HEK293 (cell line): ENCODE results near the gene KCNIP2.
A peak's percentile ranks its signal among the peaks of the same experiment; 100 is the strongest.

Source experiments
- BCL11A ChIP-seq: fragments of 450-650 bp; formaldehyde crosslinking; IDR thresholded peaks from 2 replicates; pipeline ENCODE4 v1.5.1; 2016; ENCODE audit warnings: low read depth, missing biosample characterization, missing genetic modification characterization
- GLI4 ChIP-seq: fragments of 450-650 bp; formaldehyde crosslinking; IDR thresholded peaks from 2 replicates; pipeline ENCODE4 v1.5.1; 2016; ENCODE audit warnings: missing biosample characterization, missing genetic modification characterization
- KLF1 ChIP-seq: fragments of 450-650 bp; formaldehyde crosslinking; IDR thresholded peaks from 2 replicates; pipeline ENCODE4 v1.5.1; 2016; ENCODE audit warnings: missing biosample characterization, missing genetic modification characterization
- PRDM10 ChIP-seq: fragments of 450-650 bp; formaldehyde crosslinking; IDR thresholded peaks from 2 replicates; pipeline ENCODE4 v1.5.1; 2016; ENCODE audit warnings: missing biosample characterization, missing genetic modification characterization
- PRDM2 ChIP-seq: fragments of 450-650 bp; formaldehyde crosslinking; IDR thresholded peaks from 2 replicates; pipeline ENCODE4 v1.5.1; 2016; ENCODE audit warnings: missing biosample characterization, missing genetic modification characterization, borderline replicate concordance
- YY1 ChIP-seq: fragments of 450-650 bp; formaldehyde crosslinking; IDR thresholded peaks from 2 replicates; pipeline ENCODE4 v1.5.1; 2018; ENCODE audit warnings: missing biosample characterization, missing genetic modification characterization
- YY2 ChIP-seq: fragments of 450-650 bp; formaldehyde crosslinking; IDR thresholded peaks from 2 replicates; pipeline ENCODE4 v1.5.1; 2016; ENCODE audit warnings: missing biosample characterization, missing genetic modification characterization
- ZBTB8A ChIP-seq: fragments of 450-650 bp; formaldehyde crosslinking; IDR thresholded peaks from 2 replicates; pipeline ENCODE4 v1.5.1; 2016; ENCODE audit warnings: missing biosample characterization, missing genetic modification characterization
- ZNF2 ChIP-seq: fragments of 450-650 bp; formaldehyde crosslinking; IDR thresholded peaks from 2 replicates; pipeline ENCODE4 v1.5.1; 2016; ENCODE audit warnings: missing biosample characterization, missing genetic modification characterization
- ZNF223 ChIP-seq: fragments of 450-650 bp; formaldehyde crosslinking; IDR thresholded peaks from 2 replicates; pipeline ENCODE4 v1.5.1; 2016; ENCODE audit warnings: missing biosample characterization, missing genetic modification characterization
- ZNF302 ChIP-seq: fragments of 450-650 bp; formaldehyde crosslinking; IDR thresholded peaks from 2 replicates; pipeline ENCODE4 v1.5.1; 2016; ENCODE audit warnings: missing biosample characterization, missing genetic modification characterization, low read depth
- ZNF324 ChIP-seq: fragments of 450-650 bp; formaldehyde crosslinking; IDR thresholded peaks from 2 replicates; pipeline ENCODE4 v1.5.1; 2016; ENCODE audit warnings: missing biosample characterization, missing genetic modification characterization
- ZNF394 ChIP-seq: fragments of 450-650 bp; formaldehyde crosslinking; IDR thresholded peaks from 2 replicates; pipeline ENCODE4 v1.5.1; 2016; ENCODE audit warnings: missing biosample characterization, missing genetic modification characterization, mild to moderate bottlenecking, moderate library complexity, borderline replicate concordance
- ZNF416 ChIP-seq: fragments of 450-650 bp; formaldehyde crosslinking; IDR thresholded peaks from 2 replicates; pipeline ENCODE4 v1.5.1; 2016; ENCODE audit warnings: missing biosample characterization, missing genetic modification characterization
- ZNF510 ChIP-seq: fragments of 450-650 bp; formaldehyde crosslinking; IDR thresholded peaks from 2 replicates; pipeline ENCODE4 v1.5.1; 2018; ENCODE audit warnings: mild to moderate bottlenecking, missing genetic modification characterization, missing biosample characterization; ENCODE audit not compliant: insufficient replicate concordance
- ZNF514 ChIP-seq: fragments of 450-650 bp; formaldehyde crosslinking; IDR thresholded peaks from 2 replicates; pipeline ENCODE4 v1.5.1; 2016; ENCODE audit warnings: missing biosample characterization, missing genetic modification characterization
- ZNF639 ChIP-seq: fragments of 450-650 bp; formaldehyde crosslinking; IDR thresholded peaks from 2 replicates; pipeline ENCODE4 v1.5.1; 2016; ENCODE audit warnings: missing biosample characterization, missing genetic modification characterization
- ZNF658 ChIP-seq: fragments of 450-650 bp; formaldehyde crosslinking; IDR thresholded peaks from 2 replicates; pipeline ENCODE4; 2016; ENCODE audit warnings: missing biosample characterization, missing genetic modification characterization
- ZNF692 ChIP-seq: fragments of 450-650 bp; formaldehyde crosslinking; IDR thresholded peaks from 2 replicates; pipeline ENCODE4 v1.5.1; 2016; ENCODE audit warnings: missing biosample characterization, missing genetic modification characterization
- ZNF704 ChIP-seq: fragments of 450-650 bp; formaldehyde crosslinking; IDR thresholded peaks from 2 replicates; pipeline ENCODE4 v1.5.1; 2016; ENCODE audit warnings: missing biosample characterization, missing genetic modification characterization
- ZSCAN18 ChIP-seq: fragments of 450-650 bp; formaldehyde crosslinking; IDR thresholded peaks from 2 replicates; pipeline ENCODE4 v1.5.1; 2016; ENCODE audit warnings: missing biosample characterization, missing genetic modification characterization
- ZSCAN4 ChIP-seq: fragments of 450-650 bp; formaldehyde crosslinking; IDR thresholded peaks from 2 replicates; pipeline ENCODE4 v1.5.1; 2017; ENCODE audit warnings: missing biosample characterization, missing genetic modification characterization
- ZXDB ChIP-seq: fragments of 450-650 bp; formaldehyde crosslinking; IDR thresholded peaks from 2 replicates; pipeline ENCODE4 v1.5.1; 2016; ENCODE audit warnings: missing biosample characterization, missing genetic modification characterization

The KCNIP2 gene

GRCh38 chr10:101778781-101779543 lies 64.6 kb downstream of the KCNIP2 start (continued):
- no peak for TF ChIP-seq YY2 (tag by site-specific recombination)
- no peak for TF ChIP-seq ZNF514 (tag by site-specific recombination)
- no peak for TF ChIP-seq ZNF704 (tag by site-specific recombination)
- peak; percentile 59; the same call in 1 of the 2 replicates for TF ChIP-seq ZBTB8A
- no peak for TF ChIP-seq ZNF324 (tag by site-specific recombination)
- TF ChIP-seq BCL11A (tag by site-specific recombination) = no peak
- TF ChIP-seq ZXDB (tag by site-specific recombination) = peak; percentile 74; the same call in 1 of the 2 replicates
- TF ChIP-seq ZSCAN4 = no peak
- TF ChIP-seq ZSCAN18 = no peak
- no peak for TF ChIP-seq ZNF510 (tag by site-specific recombination)
- TF ChIP-seq KLF1 (tag by site-specific recombination) = peak; percentile 89
- TF ChIP-seq ZNF302 = no peak
- TF ChIP-seq ZNF416 = no peak
- no peak for TF ChIP-seq ZNF658
- TF ChIP-seq ZNF2 (tag by site-specific recombination) = no peak
- TF ChIP-seq ZNF692 (tag by site-specific recombination) = no peak
- TF ChIP-seq PRDM10 (tag by site-specific recombination) = no peak
- TF ChIP-seq GLI4 (tag by site-specific recombination) = no peak
- no peak for TF ChIP-seq PRDM2 (tag by site-specific recombination)
- no peak for TF ChIP-seq YY1
- TF ChIP-seq ZNF223 = peak; percentile 37; the same call in 1 of the 2 replicates
- no peak for TF ChIP-seq ZNF394 (tag by site-specific recombination)
- TF ChIP-seq ZNF639 (tag by site-specific recombination) = no peak
